ENCODE results near the gene LDLRAD4.

Gene LDLRAD4

DNA sequence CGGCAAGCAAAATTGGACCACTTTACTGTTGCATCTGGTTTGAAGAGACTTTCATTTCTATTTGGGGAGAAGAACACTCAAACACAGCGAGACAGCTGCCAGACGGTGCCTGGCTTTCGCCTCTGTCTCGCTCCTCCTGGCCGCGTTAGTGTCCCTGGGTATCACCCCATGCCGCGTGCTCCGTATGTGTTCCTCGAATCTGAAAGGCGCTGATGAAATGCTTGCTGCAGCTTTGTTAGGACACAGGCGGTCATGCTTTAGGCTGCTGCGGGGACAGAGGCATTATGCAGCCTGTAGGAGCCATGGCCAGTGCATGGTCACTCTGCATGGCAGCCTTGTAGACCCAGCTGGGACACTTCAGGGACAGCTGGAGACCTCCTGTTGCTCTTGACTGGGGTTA, 53.9 kb downstream of the LDLRAD4 start:
- H3K4me3 ChIP-seq (ENCODE audit: low read length in 2 of 2) = no peak overlapping the region
- H3K36me3 ChIP-seq (ENCODE audit: control insufficient read depth in 2 of 2, insufficient read depth in 2 of 2, low read length in 2 of 2) = no peaks in the 10 kb centered on the region
- H3K9me3 ChIP-seq (ENCODE audit: control insufficient read depth in 2 of 2, low read length in 2 of 2) = no peaks in the 10 kb centered on the region
- peaks cover 9 to 12% of the 10 kb centered on the region in 2 donors for H3K4me1 ChIP-seq (ENCODE audit: control insufficient read depth in 2 of 2, insufficient read depth in 2 of 2, low read length in 2 of 2)
- no peak overlapping the region for H3K9ac ChIP-seq (ENCODE audit: low read depth in 1 of 2, low read length in 2 of 2)
- no peak overlapping the region for H3K27ac ChIP-seq (ENCODE audit: low read depth in 2 of 2, low read length in 2 of 2)
- H3K27me3 ChIP-seq (ENCODE audit: control insufficient read depth in 2 of 2, insufficient read depth in 2 of 2, low read length in 2 of 2) = no peaks in the 10 kb centered on the region

DNA sequence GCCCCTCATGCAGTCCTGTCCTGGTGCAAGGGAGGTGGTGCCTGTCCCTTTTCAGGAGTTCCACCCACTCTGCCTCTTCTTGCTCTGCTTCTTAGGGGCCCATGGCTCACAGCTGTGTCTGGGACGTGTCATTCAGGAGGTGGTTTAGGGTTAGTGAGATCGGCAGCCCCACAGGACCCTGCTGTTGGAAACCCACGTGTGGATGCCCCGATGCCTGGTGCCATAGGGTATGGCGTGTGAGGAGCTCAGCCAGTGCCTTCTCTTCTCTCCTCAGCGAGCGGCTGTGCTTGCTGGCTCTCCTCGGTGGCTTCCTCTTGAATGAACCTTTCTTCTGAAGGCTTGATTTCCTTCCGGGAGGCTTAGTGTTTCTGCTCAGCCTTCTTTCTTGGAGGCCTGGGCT, 55.2 kb downstream of the LDLRAD4 start:
- H3K27ac ChIP-seq (ENCODE audit: low read depth in 2 of 2, low read length in 2 of 2) = no peak overlapping the region
- no peaks in the 10 kb centered on the region for H3K36me3 ChIP-seq (ENCODE audit: control insufficient read depth in 2 of 2, insufficient read depth in 2 of 2, low read length in 2 of 2)
- no peaks in the 10 kb centered on the region for H3K27me3 ChIP-seq (ENCODE audit: control insufficient read depth in 2 of 2, insufficient read depth in 2 of 2, low read length in 2 of 2)
- no peaks in the 10 kb centered on the region for H3K9me3 ChIP-seq (ENCODE audit: control insufficient read depth in 2 of 2, low read length in 2 of 2)
- no peak overlapping the region for H3K9ac ChIP-seq (ENCODE audit: low read depth in 1 of 2, low read length in 2 of 2)
- H3K4me3 ChIP-seq (ENCODE audit: low read length in 2 of 2) = no peak overlapping the region
- peaks cover 5 to 8% of the 10 kb centered on the region in 2 donors for H3K4me1 ChIP-seq (ENCODE audit: control insufficient read depth in 2 of 2, insufficient read depth in 2 of 2, low read length in 2 of 2)

DNA sequence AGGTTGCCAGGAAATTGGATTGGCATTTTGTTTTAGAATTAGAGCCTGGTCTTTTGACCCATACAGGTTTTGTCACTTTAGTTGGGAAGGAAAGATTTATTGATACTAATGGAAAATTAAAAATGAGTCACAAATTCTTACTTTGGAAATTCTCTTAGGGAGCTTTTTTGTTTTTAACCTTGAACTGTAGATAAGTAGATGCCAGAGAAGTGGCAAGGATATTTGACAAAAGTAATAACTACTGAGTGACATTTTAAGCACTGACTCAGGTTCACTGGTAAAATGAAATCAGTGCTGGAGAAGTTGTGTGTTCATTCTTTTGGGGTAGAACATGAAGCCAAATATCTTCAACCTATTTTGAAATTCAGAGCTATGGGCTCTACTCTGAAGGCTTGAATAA, 56.5 kb downstream of the LDLRAD4 start:
- Histone ChIP-seq H3K9me3 (ENCODE audit: control insufficient read depth in 2 of 2, low read length in 2 of 2) (no peaks in the 10 kb centered on the region), H3K9ac (ENCODE audit: low read depth in 1 of 2, low read length in 2 of 2) (no peak overlapping the region), H3K36me3 (ENCODE audit: control insufficient read depth in 2 of 2, insufficient read depth in 2 of 2, low read length in 2 of 2) (peaks cover 0 to 1% of the 10 kb centered on the region in 2 donors), H3K27me3 (ENCODE audit: control insufficient read depth in 2 of 2, insufficient read depth in 2 of 2, low read length in 2 of 2) (no peaks in the 10 kb centered on the region), H3K4me1 (ENCODE audit: control insufficient read depth in 2 of 2, insufficient read depth in 2 of 2, low read length in 2 of 2) (no peaks in the 10 kb centered on the region), H3K4me3 (ENCODE audit: low read length in 2 of 2) (no peak overlapping the region), H3K27ac (ENCODE audit: low read depth in 2 of 2, low read length in 2 of 2) (no peak overlapping the region)

DNA sequence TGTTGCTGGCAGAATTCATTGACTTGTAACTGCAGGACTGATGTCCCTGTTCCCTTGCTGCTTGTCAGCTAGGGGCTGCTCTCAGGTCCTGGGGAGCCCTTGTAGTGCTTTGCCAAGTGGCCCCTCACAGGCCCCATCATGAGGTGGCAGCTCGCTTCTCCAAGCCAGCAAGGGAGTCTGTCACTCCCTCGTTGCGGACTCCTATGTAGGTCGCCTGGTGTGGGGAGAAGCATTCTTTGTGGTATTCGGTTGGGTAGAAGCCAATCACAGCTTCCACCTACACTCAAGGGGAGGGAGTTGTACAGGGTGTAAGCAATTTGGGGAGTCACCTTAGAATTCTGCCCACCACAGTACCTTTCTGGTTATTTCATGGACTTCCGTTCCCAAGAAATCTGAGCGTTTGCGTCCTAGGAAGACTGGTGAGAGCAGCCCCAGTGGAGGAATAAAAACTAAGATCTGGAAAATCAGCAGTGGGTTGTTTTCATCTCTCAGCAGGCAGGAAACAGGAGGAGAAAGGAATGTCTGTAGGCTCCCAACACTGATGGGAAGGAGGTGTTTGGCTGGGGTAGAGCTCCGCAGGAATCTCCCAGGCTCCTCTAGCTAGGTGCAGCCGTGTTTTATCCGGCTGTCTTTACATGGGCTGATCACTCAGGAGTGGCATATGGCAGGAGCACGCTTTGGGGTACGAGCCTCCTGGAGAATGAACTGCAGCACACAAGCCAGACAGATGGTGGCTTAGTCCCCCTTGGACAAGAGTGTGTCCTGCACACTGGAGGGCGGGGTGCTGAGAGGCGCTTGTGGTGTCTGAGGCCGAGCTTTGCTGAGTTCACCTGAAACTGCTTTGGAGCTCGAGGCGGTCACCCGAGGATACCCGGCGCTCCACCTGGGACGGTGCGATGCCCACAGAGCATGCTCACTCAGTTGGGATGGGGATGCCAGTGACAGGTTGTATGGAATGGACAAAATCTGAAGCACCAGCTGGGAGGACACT, 58.3 kb downstream of the LDLRAD4 start:
- H3K9me3 ChIP-seq (ENCODE audit: control insufficient read depth in 2 of 2, low read length in 2 of 2) = no peaks in the 10 kb centered on the region
- H3K27me3 ChIP-seq (ENCODE audit: control insufficient read depth in 2 of 2, insufficient read depth in 2 of 2, low read length in 2 of 2) = no peaks in the 10 kb centered on the region
- H3K27ac ChIP-seq (ENCODE audit: low read depth in 2 of 2, low read length in 2 of 2) = no peak overlapping the region
- no peaks in the 10 kb centered on the region for H3K4me1 ChIP-seq (ENCODE audit: control insufficient read depth in 2 of 2, insufficient read depth in 2 of 2, low read length in 2 of 2)
- no peak overlapping the region for H3K9ac ChIP-seq (ENCODE audit: low read depth in 1 of 2, low read length in 2 of 2)
- peaks cover 0 to 7% of the 10 kb centered on the region in 2 donors for H3K36me3 ChIP-seq (ENCODE audit: control insufficient read depth in 2 of 2, insufficient read depth in 2 of 2, low read length in 2 of 2)
- no peak overlapping the region for H3K4me3 ChIP-seq (ENCODE audit: low read length in 2 of 2)

DNA sequence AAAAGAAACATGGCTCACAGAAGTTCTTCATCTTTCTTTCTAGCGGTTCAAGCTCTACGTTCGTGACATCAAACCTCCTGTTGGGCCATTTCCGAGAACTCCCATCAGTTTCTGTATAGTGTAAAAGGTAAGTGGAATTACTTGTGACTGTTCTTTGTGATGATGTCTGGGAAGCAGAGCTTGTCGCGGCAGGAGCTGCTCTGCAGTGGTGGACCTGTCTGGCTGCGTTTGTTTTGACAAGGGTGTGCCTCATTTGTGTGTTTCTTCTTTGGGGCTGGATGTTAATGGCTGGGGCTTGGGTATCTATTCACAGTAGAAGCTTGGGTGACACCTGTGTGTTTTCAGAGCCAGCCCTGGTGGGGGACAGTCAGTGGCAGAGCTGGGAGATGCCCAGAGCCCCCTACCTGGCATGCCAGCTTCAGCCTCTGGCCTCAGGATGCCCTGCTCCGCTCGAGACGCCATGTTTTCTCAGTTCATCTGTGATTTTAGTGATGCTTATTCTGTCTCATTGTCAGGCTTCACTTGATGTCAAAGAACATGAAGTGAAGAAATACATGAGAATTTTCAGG, 59.6 kb downstream of the LDLRAD4 start:
- H3K9ac ChIP-seq (ENCODE audit: low read depth in 1 of 2, low read length in 2 of 2) = no peak overlapping the region
- peaks cover 0 to 7% of the 10 kb centered on the region in 2 donors for H3K36me3 ChIP-seq (ENCODE audit: control insufficient read depth in 2 of 2, insufficient read depth in 2 of 2, low read length in 2 of 2)
- no peak overlapping the region for H3K27ac ChIP-seq (ENCODE audit: low read depth in 2 of 2, low read length in 2 of 2)
- H3K4me1 ChIP-seq (ENCODE audit: control insufficient read depth in 2 of 2, insufficient read depth in 2 of 2, low read length in 2 of 2) = no peaks in the 10 kb centered on the region
- H3K27me3 ChIP-seq (ENCODE audit: control insufficient read depth in 2 of 2, insufficient read depth in 2 of 2, low read length in 2 of 2) = no peaks in the 10 kb centered on the region
- no peak overlapping the region for H3K4me3 ChIP-seq (ENCODE audit: low read length in 2 of 2)
- H3K9me3 ChIP-seq (ENCODE audit: control insufficient read depth in 2 of 2, low read length in 2 of 2) = no peaks in the 10 kb centered on the region

DNA sequence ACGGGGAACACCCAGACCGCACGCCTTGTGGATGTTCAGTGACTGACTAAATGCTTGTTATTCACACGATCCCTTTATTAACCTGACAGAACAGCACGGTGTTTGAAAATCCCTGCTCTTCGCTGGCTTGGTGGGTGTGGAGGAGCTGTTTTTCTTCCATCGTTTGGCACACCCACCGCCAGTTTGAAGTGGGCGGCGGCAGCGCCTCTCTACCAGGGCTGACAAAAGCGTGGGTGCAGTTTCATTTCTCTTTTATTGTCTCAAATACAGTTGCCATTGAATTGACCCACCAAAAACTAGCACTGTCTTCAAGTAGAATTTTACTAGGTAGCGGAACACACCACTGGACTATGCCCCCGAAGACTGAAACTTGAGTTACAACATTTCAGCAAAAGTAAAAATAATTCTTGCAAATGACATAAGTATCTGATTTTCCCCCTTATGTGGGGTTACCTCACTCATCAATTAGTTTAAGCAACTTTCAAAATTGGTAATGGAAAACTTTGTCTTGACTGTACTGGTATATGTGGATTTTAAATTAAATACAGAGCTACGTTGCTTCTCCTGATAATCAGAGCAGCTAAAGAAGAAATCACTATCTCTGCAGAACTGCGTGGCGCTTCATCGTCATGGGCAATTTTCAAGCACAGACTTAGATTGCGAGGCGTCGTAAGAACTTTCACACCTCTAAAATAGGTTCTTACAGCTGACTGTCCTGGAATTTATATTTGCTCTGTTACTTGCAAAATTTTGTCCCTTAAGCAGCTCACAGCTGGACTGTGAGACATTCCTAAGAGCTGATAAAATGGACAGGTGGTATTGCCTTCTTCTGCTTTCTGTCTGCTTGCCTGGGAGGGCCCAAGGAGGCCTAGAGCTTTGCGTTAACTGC, 60.9 kb downstream of the LDLRAD4 start:
- Histone ChIP-seq H3K27me3 (ENCODE audit: control insufficient read depth in 2 of 2, insufficient read depth in 2 of 2, low read length in 2 of 2) (no peaks in the 10 kb centered on the region), H3K36me3 (ENCODE audit: control insufficient read depth in 2 of 2, insufficient read depth in 2 of 2, low read length in 2 of 2) (peaks cover 0 to 7% of the 10 kb centered on the region in 2 donors), H3K9ac (ENCODE audit: low read depth in 1 of 2, low read length in 2 of 2) (no peak overlapping the region), H3K9me3 (ENCODE audit: control insufficient read depth in 2 of 2, low read length in 2 of 2) (no peaks in the 10 kb centered on the region), H3K27ac (ENCODE audit: low read depth in 2 of 2, low read length in 2 of 2) (no peak overlapping the region), H3K4me3 (ENCODE audit: low read length in 2 of 2) (no peak overlapping the region), H3K4me1 (ENCODE audit: control insufficient read depth in 2 of 2, insufficient read depth in 2 of 2, low read length in 2 of 2) (no peaks in the 10 kb centered on the region)

DNA sequence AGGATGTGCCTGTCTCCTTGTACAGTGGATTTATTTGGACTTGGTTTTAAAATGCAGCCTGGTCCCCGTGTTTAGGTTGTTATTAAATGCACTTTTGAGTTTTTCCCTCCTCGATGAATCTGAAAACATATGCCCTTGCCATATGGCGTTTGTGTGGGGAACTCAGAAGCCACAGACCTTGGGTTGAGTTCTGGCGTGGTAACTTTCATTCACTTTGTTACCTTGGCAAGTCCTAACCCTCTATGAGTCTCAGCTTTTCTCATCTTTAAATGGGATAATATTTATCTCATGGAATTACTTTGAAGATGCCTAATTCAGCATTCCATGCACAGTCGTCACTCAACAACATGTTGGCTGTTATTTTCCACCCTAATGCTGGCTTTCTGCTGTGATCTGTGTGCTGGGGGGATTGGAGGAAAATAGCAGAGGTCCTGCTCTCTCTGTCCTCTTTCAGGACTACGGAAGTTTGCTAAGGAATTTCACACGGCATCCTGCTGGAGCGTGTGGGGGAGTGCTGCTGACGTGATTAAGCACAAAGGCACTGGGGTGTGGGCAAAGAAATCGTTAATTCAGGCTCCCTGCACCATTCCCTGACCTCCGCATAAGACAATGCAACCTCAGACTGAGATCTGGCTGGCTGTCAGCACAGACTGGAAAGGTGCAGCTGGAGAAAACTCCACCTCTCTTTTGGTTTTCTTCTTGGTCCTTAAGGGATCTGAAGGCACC, 61.7 kb downstream of the LDLRAD4 start:
- Histone ChIP-seq H3K27ac (ENCODE audit: low read depth in 2 of 2, low read length in 2 of 2) (no peak overlapping the region), H3K4me1 (ENCODE audit: control insufficient read depth in 2 of 2, insufficient read depth in 2 of 2, low read length in 2 of 2) (peaks cover 0 to 2% of the 10 kb centered on the region in 2 donors), H3K9me3 (ENCODE audit: control insufficient read depth in 2 of 2, low read length in 2 of 2) (no peaks in the 10 kb centered on the region), H3K27me3 (ENCODE audit: control insufficient read depth in 2 of 2, insufficient read depth in 2 of 2, low read length in 2 of 2) (no peaks in the 10 kb centered on the region), H3K9ac (ENCODE audit: low read depth in 1 of 2, low read length in 2 of 2) (no peak overlapping the region), H3K36me3 (ENCODE audit: control insufficient read depth in 2 of 2, insufficient read depth in 2 of 2, low read length in 2 of 2) (peaks cover 0 to 7% of the 10 kb centered on the region in 2 donors), H3K4me3 (ENCODE audit: low read length in 2 of 2) (no peak overlapping the region)

DNA sequence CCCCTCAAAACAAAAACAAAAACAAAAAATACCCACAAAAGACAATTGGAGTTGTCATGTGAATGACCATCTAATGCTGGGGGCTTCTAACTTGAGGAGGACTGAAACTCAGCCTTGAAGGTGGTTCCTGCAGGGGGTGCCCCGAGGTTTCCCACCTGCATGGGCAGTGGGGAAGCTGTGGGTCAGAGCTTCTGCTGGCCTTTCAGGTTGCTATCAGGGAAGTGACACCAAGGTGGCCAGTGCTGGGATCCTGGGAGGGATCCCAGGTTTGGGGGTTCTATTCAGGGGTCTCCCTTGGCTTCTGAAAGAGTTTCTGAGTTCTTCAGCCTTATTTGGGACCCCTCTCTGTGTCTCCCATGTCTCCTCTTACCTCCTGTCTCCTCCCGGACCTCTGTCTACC, 62.8 kb downstream of the LDLRAD4 start:
- H3K36me3 ChIP-seq (ENCODE audit: control insufficient read depth in 2 of 2, insufficient read depth in 2 of 2, low read length in 2 of 2) = peaks cover 0 to 7% of the 10 kb centered on the region in 2 donors
- H3K9me3 ChIP-seq (ENCODE audit: control insufficient read depth in 2 of 2, low read length in 2 of 2) = no peaks in the 10 kb centered on the region
- no peak overlapping the region for H3K9ac ChIP-seq (ENCODE audit: low read depth in 1 of 2, low read length in 2 of 2)
- H3K4me1 ChIP-seq (ENCODE audit: control insufficient read depth in 2 of 2, insufficient read depth in 2 of 2, low read length in 2 of 2) = peaks cover 0 to 2% of the 10 kb centered on the region in 2 donors
- no peaks in the 10 kb centered on the region for H3K27me3 ChIP-seq (ENCODE audit: control insufficient read depth in 2 of 2, insufficient read depth in 2 of 2, low read length in 2 of 2)
- H3K27ac ChIP-seq (ENCODE audit: low read depth in 2 of 2, low read length in 2 of 2) = no peak overlapping the region
- no peak overlapping the region for H3K4me3 ChIP-seq (ENCODE audit: low read length in 2 of 2)

DNA sequence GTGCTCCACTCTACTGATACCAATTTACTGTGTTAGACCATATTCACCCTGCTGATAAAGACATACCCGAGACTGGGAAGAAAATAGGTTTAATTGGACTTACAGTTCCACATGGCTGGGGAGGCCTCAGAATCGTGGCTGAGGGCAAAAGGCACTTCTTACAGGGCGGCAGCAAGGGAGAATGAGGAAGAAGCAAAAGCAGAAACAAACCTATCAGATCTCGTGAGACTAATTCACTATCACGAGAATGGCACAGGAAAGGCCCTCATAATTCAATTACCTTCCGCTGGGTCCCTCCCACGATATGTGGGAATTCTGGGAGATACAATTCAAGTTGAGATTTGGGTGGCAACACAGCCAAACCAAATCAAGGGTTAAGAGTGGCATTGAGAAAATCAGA, 65.2 kb downstream of the LDLRAD4 start:
- H3K4me3 ChIP-seq (ENCODE audit: low read length in 2 of 2) = no peak overlapping the region
- no peak overlapping the region for H3K9ac ChIP-seq (ENCODE audit: low read depth in 1 of 2, low read length in 2 of 2)
- H3K27me3 ChIP-seq (ENCODE audit: control insufficient read depth in 2 of 2, insufficient read depth in 2 of 2, low read length in 2 of 2) = no peaks in the 10 kb centered on the region
- no peaks in the 10 kb centered on the region for H3K9me3 ChIP-seq (ENCODE audit: control insufficient read depth in 2 of 2, low read length in 2 of 2)
- peaks cover 0 to 7% of the 10 kb centered on the region in 2 donors for H3K36me3 ChIP-seq (ENCODE audit: control insufficient read depth in 2 of 2, insufficient read depth in 2 of 2, low read length in 2 of 2)
- H3K27ac ChIP-seq (ENCODE audit: low read depth in 2 of 2, low read length in 2 of 2) = no peak overlapping the region
- peaks cover 0 to 2% of the 10 kb centered on the region in 2 donors for H3K4me1 ChIP-seq (ENCODE audit: control insufficient read depth in 2 of 2, insufficient read depth in 2 of 2, low read length in 2 of 2)
